Stimulated activated CD4-positive, alpha-beta T cell treated with anti-CD3 and anti-CD28 coated beads, Interleukin-15, amount 100 ng/mL, for 1 hour (primary cell): ENCODE measurements around the gene RFT1.
A peak's percentile ranks its signal among the peaks of the same experiment; 100 is the strongest.
"Not testable (repeated sequence)": the region's sequence is repeated elsewhere in the genome, so short reads cannot be mapped to it uniquely, and the experiment has no call there.

Experiments used
- DNase-seq, 2 donors: peaks; one replicate each; pipeline ENCODE4 v3.0.0-alpha.2; 2020; ENCODE audit warnings: low read depth in 1 of 2, low spot score in 1 of 2

Gene RFT1

DNA sequence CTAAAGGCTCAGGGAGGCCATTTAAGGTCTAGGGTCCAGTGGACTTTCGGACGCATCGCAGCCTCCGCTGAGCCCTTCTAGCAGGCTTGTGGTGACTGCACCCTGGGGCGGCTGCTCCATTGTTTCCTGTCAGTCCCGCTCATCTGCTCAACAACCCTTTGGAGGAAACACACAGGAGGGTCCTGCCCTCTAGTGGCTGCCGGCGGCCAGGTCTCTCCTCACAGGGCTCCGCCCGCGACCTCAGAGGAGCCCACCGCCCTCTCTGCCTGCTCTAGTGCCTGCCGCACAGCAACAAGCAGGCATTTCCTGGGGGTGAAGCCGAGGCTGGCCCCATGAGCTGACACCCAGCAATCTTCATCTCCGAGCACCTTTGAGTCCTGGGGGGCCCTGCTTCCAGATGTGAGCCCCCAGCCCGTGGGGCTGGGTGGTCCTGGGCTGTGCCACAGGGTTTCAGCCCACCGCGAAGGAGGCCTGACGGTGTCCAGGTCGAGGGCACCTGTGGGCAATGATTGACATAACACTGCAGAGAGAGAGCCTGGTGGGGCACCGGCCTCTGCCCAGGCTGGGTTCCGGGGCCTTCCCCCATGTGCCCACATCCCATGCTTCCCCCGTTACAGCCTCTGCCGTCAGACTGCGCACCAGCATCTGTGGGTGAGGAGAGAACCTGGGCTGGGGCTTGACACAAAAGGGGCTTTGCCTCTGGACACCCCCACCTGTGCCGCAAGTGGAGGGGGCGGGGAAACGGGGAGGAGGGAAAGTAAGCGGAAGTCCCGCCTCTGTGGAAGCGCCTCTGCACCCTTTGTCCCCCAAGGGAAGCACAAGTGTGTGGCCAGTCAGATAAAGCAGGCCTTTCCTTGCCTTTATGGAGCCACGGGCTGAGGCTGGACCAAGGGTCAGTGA lies 57.3 kb downstream of the RFT1 start:
- peak; percentile 71 to 79 for DNase-seq

DNA sequence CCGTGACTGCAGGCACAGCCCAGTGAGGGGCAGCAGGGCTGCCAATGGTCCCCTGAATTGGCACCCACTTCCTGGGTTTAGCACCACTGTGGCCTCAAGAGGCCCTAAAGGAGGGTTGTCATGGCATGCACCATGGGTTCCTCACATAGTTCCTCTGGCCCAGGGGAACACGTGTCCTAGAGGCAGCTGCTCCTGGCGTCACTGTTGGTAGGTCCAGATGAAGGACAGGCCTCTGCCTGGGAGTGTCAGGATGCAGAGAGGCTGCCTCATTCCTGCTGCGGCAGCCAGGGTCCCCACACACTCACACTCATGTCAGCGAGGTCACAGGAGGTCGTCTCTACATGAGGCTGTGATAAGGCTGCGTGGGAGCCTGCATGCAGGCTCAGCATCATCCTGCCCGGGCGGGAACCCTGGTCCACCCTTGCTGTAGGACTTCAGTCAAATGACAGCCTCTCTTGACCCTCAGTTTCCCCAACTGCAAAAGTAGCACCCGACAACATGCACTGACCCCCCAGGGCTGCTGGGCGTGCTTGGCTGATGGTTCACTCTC lies 58.3 kb downstream of the RFT1 start:
- DNase-seq = no peak

DNA sequence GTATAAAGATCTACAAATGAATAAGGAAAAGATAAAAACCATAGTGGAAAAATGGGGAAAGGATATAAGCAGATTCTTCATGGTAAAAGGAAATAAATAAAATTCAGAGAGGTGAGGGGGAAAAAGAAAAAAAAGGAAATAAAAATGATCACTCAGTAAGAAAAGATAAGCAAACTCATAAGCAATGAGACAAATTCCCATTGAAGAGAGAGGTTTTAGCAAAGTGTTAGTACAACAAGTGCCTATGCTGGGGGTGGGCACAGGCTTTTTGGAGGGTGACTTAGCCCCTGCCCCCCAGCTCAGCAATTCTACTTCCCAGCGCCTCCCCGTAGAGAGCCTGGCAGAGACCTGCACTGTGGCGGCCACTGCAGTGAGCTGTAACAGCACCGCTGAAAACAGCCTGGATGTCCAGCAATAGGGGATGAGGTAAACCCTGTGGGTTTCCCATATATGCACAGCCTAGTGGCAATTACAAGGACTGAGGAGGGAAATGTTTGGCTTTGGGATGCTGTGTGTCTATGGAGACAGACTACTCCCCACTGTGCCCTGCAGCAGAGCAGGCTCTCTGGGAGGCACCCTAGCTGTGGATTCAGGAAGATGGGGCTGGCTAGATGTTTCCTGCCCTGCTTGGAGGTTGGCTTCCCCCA lies 60.7 kb downstream of the RFT1 start:
- no peak for DNase-seq

DNA sequence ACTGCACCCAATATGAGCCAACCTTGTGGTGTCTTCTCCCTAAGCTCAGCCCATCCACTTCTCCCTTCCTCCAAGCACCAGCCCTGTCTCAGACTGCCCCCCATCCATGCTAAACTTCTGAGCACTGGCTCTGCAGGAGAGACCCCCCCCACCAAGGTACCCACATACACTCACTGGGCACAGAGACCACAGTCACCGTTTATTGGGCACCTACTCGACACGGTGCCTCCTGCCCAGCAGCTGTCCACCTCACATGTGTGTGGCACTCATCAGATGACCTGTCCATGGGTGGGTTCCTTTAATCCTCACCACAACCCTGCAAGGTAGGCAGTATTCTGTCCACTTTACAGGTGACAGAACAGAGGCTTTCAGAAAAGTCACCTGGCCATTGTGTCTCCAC lies 62.1 kb downstream of the RFT1 start:
- DNase-seq = no peak

DNA sequence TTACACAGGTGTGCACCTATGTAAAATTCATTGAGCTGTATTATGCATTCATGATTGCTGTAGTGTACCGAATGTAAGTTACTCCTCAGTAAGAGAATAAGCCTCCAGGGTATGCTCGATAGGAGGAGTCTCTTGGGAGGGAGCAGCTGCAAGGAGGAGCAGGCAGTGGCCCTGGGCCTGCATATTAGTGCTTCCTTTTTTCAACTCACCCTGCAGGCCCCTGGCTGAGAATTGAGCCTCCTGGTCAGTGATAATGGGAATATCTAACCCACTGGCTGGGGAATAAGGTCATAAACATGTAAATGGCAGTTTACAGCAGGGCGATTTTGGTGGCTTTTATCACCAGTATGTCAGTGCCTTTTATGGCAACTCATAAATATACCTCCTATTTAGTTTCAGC lies 62.7 kb downstream of the RFT1 start:
- DNase-seq = no peak

DNA sequence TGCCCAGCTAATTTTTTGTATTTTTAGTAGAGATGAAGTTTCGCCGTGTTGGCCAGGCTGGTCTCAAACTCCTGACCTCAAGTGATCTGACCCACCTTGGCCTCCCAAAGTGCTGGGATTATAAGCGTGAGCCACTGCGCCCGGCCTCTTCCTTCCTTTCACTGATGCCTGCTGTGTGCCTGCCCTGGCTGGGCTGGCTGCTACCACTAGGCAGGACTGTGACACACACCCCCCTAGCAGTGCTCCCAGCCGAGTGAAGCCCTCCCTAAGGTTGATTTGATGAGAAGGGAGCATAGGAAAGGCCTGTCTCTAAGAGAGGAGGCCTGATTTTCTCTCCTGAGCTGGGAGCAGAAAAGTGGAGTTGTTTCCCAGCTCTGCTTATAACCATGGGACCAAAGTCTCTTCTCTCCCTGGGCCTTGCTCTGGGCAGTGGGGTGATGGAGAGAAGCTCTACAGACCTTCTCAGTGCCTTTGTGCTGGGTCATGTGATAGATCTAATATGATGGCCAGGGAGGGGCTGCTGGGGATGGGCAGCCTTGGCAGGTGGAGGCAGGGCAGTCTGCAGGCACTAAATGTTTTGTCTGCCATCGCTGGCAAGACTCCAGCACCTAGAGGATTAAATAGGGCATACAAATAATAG lies 64.3 kb downstream of the RFT1 start:
- no peak for DNase-seq

DNA sequence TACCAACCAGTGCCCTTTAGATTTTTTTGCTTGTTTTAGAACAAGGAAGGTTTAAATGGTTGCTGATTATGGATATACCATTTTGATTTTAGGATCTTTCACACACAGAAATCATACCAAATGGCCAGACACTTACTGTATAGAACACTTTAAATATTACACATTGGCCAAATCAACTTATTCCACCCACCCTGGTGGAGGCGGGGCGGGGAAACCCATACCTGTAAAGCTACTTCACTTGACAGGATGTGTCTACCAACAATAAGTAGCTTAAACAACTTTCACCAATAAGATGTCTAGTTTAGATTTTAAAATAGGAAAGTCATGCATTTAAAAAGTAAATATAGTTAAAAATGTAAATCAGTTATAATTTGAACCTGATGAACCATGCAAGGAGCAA lies 67.3 kb downstream of the RFT1 start:
- no peak for DNase-seq

DNA sequence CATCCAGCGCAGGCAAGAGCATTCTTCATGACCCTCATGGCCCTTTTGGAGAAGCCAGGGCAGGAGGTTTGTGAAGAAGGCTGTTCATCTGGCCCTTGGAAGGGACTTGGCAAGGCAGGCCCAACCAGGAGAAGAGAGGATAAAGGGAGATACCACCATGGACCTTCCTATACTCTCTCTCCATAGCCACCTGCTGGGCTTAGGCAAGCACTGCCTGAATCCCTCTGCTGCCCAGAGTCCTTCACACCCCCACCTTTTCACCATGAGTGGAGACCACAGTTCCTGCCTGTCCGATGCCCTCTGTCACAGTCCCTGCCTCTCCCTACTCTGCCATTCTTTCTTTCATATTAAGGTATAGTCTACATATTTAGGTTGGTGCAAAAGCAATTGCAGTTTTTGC lies 73.8 kb downstream of the RFT1 start:
- no peak for DNase-seq

DNA sequence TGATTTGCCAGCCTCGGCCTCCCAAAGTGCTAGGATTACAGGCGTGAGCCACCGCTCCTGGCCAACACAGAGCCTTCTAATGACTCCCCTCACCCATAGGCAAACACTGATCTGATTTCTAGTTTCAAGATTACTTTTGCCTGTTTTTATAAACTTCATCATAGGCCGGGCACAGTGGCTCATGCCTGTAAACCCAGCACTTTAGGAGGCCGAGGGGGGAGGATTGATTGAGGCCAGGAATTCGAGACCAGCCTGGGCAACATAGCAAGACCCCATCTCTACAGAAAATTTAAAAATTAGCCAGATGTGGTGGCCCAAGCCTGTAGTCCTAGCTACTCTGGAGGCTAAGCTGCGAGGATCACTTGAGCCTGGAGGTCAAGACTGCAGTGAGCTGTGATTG lies 76.0 kb downstream of the RFT1 start:
- DNase-seq = not testable (repeated sequence)

DNA sequence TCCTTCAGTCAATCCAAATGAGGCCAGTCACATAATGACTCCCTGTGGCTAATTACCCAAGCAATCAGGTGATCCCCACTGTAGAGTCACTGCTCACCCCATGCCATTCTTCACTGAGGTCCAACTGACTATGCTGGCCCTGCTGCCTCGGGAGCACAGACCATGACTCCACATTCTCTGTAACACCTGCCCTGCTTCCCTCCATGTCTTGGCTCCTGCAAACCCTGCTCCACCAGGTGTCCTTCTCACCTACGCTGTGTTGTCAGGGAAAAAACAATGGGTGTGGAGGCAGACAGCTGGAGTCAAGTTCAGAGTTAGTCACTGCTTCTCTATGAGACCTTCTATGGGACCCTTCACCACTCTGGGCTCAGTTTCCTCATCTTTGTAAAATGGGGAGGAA lies 78.3 kb downstream of the RFT1 start:
- no peak for DNase-seq

DNA sequence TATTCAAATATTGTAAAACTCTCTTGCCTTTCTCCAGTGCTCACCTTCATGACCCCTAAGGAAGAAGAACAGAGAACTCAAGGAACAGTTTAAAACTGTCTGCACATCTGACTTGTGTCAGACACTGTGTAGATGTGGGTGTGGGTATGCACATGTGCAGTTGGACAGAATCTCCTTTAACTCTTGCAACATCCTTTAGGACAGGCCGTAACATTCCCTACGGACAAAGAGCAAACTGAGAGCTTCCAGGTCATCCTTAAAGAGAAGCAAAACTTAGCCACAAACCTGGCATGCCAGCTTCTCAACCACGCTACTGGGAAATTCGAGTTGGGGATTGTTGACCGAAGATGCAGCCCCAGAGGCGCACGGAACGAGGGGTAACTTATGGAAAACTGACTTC lies 80.2 kb downstream of the RFT1 start:
- DNase-seq = no peak

DNA sequence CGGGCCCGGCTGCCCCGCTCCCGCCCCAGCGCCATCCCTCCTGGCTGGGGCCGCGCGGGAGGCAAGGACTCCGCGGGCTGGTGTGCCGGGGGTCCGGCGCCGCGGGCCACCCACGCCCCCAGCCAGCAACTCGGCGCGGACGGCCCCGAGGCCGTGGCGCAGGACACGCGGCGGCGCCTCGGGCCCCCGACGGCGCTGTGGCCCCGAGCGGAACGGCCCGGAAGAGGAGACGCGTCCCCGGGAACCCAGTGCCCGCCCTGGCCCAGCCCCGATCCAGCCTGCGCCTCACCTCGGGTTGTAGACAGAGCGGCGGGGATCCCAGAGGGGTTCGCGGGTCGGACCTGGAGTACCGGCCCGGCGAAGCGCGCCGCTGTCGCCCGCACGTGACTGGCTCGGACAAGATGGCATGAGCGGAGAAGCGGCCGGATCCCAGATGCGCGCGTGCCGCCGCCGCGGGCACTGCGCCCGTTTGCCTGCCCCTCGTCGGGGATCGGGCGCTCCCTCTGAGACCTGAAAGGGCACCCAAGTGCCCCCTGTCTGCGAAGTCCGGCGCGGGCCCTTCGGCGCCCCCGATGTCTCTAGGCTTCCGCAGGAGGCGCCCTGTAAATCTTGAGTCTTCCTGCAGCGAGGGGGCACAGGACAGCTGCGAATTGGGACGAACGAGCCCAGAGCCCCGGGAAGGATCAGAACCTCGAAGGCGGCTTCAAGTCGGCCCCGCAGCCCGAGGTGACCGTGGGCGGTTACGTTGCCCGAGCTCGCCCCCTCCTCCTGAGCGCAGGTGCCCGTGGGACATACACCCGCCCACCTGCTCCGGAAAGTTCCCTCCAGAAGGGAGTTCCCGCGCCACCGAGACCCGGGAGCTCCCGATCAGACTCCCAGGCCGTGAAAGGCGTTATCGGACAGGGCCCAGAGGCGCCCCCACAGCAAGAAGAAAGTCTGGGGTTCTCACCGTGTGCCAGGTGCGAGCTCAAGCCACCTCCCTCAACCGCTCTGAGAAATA lies 83.8 kb downstream of the RFT1 start:
- DNase-seq = peak; percentile 35 to 44

DNA sequence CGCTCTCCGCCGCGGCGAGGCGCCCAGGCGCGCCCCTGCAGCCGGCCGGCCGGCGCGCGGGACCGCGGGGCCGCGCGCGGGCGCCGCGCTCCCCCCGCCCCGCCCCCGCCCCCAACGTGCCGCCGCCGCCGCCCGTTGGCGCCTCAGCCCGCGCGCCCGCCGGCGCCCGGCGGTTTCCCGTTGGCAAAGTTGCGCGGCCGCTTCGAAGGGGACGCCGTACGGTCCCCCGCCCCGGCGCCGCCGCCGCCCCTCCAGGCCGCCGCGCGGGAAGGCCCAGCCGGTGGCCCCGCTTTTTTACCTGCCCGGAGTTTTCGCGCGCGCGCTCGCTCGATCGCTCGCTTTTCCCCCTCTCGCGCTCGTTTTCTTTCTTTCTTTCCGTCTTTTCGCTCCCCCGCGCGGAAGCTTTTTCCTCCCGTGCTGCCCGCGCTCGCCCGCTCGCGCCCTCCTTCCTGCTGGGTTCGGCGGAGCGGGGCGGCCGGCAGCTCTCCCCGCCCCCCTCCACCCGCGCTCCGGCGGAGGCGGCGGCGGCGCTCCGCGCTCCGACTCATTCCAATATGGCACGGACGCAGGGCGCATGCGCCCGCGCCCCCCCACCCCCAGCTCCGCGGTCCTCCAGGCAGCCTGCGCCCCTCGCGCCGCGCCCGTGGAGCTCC lies 84.6 kb downstream of the RFT1 start, which contains the start of gene SFMBT1:
TSS of gene SFMBT1 (minus strand) at position 556 of the 653 bp plus-strand sequence. CDS start 76,945 bp downstream, outside the sequence.
- peak; percentile 61 to 73 for DNase-seq

DNA sequence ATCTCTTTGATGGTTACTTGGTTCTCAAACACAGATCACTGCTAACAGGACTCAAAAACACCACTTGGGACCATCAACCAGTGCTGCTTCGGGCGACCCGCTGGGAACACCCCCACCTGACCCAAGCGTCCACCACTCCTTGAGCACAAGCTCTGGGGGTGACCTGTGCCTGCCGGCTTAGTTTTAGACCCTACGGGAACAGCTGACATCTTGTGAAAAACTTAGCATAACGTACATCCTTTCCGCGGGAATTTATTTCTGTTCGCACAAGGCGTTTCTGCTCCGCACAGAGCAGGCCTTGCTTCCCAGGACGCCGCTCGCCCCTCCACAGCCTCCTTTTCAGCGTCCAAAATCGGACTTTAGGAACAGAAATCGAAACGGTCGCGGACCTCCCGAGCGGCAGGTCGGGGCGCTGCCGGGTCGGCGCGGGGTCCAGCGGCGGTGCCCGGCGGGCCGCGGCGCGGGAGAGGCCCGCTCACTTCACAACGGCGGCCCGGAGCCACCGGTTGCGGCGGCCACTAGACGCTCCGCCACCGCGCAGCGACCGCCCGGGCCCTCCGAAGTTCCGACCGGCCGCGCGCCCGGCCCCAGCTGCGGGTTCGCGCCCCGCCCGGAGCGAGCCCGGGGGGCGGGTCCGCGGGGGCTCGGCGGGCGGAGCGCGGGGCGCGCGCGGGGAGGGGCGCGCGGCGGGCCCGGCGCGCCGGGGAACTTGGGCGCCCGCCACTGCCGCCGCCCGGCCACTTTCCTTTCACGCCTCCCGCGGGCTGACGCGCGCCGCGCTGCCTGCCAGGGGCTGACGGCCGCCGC lies 85.3 kb downstream of the RFT1 start:
- peak; percentile 35 to 41 for DNase-seq

DNA sequence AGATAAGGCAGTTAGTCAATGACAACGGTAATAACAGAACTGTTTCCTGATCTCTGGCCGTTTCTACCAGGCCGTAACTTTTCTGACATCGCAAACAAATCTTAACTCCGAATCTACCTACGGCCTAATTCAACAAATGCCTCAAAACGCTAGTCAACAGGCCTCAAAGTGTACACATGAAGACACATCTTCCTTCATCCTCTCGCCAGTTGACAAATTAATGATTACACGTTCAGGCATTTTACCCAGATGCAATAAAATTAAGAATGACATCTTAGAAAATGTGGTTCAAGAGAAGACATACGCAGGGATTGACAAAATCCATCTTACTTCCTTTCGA lies 85.9 kb downstream of the RFT1 start:
- DNase-seq = no peak

DNA sequence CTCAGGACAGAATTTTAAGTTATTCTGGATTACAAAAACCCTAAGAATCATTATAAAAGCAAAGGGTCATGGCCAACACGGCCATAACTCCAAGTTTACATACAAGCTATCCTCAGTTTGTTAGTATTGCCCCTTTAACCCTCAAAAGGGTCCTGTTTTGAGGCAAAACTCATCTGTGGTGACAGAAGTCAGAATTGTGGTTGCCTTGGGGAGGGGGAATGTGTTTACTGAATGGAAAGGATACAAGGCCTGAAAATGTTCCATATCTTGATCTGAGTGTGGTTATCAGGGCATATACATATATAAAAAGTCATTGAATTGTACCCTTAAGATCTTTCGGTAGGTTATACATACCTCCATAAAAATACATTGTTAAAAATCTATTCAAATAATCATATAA lies 86.5 kb downstream of the RFT1 start:
- DNase-seq = no peak

DNA sequence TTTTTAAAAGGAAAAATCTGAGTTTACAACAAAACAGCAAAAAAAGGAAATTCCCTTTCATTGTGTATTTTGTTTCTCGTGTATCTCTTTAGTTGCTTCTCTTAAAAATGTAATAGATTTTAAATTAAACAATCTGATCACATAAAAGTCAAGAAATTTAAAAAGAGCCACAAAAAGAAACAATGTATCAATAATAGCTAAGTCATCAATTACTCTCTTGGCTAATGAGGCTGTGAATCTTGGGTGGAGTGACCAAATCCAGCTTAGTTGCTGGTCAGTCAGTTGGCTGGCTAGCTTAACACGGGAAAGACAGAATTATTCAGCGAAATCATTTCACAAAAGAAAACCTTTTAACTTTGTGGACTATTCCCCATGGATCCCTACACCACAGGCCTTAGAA lies 87.6 kb downstream of the RFT1 start:
- DNase-seq = no peak

DNA sequence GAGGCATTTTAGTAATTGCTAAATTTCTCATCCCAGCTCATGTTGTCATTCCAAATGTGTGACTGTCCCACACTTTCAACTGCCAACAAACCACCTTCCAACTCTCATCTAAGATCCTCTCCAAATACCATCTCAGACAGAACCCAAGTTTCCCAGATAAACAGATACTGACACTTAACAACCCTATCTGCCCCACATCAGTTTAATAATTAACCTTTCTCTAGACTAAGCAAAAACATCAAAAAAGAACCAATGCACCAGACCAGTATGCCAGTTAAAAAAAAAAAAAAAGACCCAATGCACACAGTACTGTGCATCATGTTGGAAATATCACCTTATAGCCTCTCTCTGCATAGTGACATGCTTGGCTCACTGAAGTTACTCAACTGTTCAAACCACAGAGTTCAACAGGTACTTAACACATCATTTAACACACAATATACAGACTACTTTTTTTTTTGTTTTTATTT lies 89.8 kb downstream of the RFT1 start:
- DNase-seq = no peak

DNA sequence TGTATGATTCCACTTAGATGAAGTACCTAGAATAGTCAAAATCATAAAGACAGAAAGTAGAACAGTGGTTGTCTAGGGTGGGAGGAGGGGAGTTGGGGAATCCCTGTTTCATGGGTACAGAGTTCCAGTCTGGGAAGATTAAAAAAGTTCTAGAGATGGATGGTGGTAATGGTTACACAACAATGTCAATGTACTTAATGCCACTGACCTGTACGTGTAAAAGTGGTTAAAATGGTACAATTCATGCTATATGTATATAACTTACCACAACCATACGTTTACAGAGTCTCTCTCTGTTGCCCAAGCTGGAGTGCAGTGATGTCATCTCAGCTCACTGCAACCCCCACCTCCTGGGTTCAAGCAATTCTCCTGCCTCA lies 90.9 kb downstream of the RFT1 start:
- no peak for DNase-seq
